GM23248 (cell line): Measurements from ENCODE around the gene RPS27.

Experiments
- EZH2 ChIP-seq: fragments of 200-600 bp; sonication (generic); IDR thresholded peaks from 2 replicates; pipeline ENCODE4 v1.6.1; 2018; ENCODE audit warnings: antibody characterized with exemption, mild to moderate bottlenecking; ENCODE audit not compliant: insufficient read depth, poor library complexity, severe bottlenecking
- EZH2phosphoT487 ChIP-seq: fragments of 200-600 bp; sonication (generic); IDR thresholded peaks from 2 replicates; pipeline ENCODE4 v1.6.1; 2018; ENCODE audit warnings: antibody characterized with exemption, moderate library complexity, mild to moderate bottlenecking, low read depth; ENCODE audit not compliant: insufficient read depth

GRCh38 chr1:153995640-153996039 is 5.1 kb downstream of the RPS27 start:
- TF ChIP-seq EZH2 (no peak), EZH2phosphoT487 (no peak)
